CD8-positive, alpha-beta memory T cell (primary cell): ENCODE results near the gene DLG1. TPM values are rescaled to one million over a fixed set of nuclear protein-coding genes. Genes with fewer than 3 reads are reported as not detected.

ENCODE experiments used
- CTCF ChIA-PET: fragments of 350-600 bp; sonication (Branson Sonifier 250); formaldehyde crosslinking; loops from one replicate; lab custom pipeline; 2021; ENCODE audit warnings: antibody characterized with exemption; lab: Charles Lee
- POLR2A ChIA-PET: fragments of 350-600 bp; sonication (Branson Sonifier 250); formaldehyde crosslinking; loops from one replicate; lab custom pipeline; 2021; ENCODE audit warnings: antibody characterized with exemption; lab: Charles Lee
- DNase-seq, 5 donors: peaks; one replicate each; pipeline versions ENCODE4 v3.0.0 to v3.0.0-alpha.2; 2020 to 2022; ENCODE audit warnings: mixed read lengths in 1 of 5
- H3K27ac ChIP-seq: one replicate; pipeline ENCODE4 v1.7.0; 2013; ENCODE audit warnings: low read depth, mild to moderate bottlenecking, low read length, moderate library complexity
- H3K27me3 ChIP-seq: 2 replicates; pipeline ENCODE4 v1.7.0; 2013; ENCODE audit warnings: low read length, mild to moderate bottlenecking; ENCODE audit not compliant: insufficient read depth, poor library complexity, severe bottlenecking
- H3K36me3 ChIP-seq: 2 replicates; pipeline ENCODE4 v1.7.0; 2013; ENCODE audit warnings: mild to moderate bottlenecking, low read length, moderate library complexity; ENCODE audit not compliant: insufficient read depth
- H3K4me1 ChIP-seq: 2 replicates; pipeline ENCODE4 v1.7.0; 2013; ENCODE audit warnings: mild to moderate bottlenecking, low read length, moderate library complexity; ENCODE audit not compliant: insufficient read depth
- H3K4me3 ChIP-seq: 2 replicates; pipeline ENCODE4 v1.7.0; 2013; ENCODE audit warnings: mild to moderate bottlenecking, low read length
- H3K9me3 ChIP-seq: 2 replicates; pipeline ENCODE4 v1.7.0; 2013; ENCODE audit warnings: mild to moderate bottlenecking, low read length
- H3K27ac Mint-ChIP-seq, 8 donors: one replicate each; pipeline ENCODE4 v1.8.0; 2020 to 2021; ENCODE audit warnings: mixed read lengths in 8 of 8, mild to moderate bottlenecking in 6 of 8, inconsistent platforms in 3 of 8, moderate library complexity in 3 of 8
- H3K27me3 Mint-ChIP-seq, 2 donors: one replicate each; pipeline ENCODE4 v1.8.0; 2020 to 2021; ENCODE audit warnings: mixed read lengths in 2 of 2, mild to moderate bottlenecking in 1 of 2, moderate library complexity in 1 of 2
- H3K36me3 Mint-ChIP-seq, 3 donors: one replicate each; pipeline ENCODE4 v1.8.0; 2020 to 2021; ENCODE audit warnings: mixed read lengths in 3 of 3, inconsistent platforms in 1 of 3, mild to moderate bottlenecking in 1 of 3
- H3K4me1 Mint-ChIP-seq, 3 donors: one replicate each; pipeline ENCODE4 v1.8.0; 2020 to 2021; ENCODE audit warnings: mixed read lengths in 3 of 3, inconsistent platforms in 1 of 3, mild to moderate bottlenecking in 1 of 3
- H3K4me3 Mint-ChIP-seq, 7 donors: one replicate each; pipeline ENCODE4 v1.8.0; 2020 to 2021; ENCODE audit warnings: mixed read lengths in 7 of 7, mild to moderate bottlenecking in 6 of 7, moderate library complexity in 4 of 7, inconsistent platforms in 2 of 7
- H3K9me3 Mint-ChIP-seq, 5 donors: one replicate each; pipeline ENCODE4 v1.8.0; 2020 to 2022; ENCODE audit warnings: mixed read lengths in 5 of 5, mild to moderate bottlenecking in 3 of 5, moderate library complexity in 2 of 5, inconsistent platforms in 1 of 5
- polyA plus RNA-seq: library from polyadenylated mRNA; unstranded; fragments of 300-500 nt; fragmentation: Illumina TruSeq; gene quantifications from one replicate; pipeline ENCODE4 v1.2.3, GENCODE V29; 2021
- total RNA-seq, 2 experiments: library from RNA; stranded (reverse); gene quantifications; one replicate each; pipeline ENCODE4 v1.2.3, GENCODE V29; 2021

The DLG1 gene
- total and polyA plus RNA-seq, 3 experiments from 2014 or later: 30.5 to 51.2 (median 49.2) TPM

DNA sequence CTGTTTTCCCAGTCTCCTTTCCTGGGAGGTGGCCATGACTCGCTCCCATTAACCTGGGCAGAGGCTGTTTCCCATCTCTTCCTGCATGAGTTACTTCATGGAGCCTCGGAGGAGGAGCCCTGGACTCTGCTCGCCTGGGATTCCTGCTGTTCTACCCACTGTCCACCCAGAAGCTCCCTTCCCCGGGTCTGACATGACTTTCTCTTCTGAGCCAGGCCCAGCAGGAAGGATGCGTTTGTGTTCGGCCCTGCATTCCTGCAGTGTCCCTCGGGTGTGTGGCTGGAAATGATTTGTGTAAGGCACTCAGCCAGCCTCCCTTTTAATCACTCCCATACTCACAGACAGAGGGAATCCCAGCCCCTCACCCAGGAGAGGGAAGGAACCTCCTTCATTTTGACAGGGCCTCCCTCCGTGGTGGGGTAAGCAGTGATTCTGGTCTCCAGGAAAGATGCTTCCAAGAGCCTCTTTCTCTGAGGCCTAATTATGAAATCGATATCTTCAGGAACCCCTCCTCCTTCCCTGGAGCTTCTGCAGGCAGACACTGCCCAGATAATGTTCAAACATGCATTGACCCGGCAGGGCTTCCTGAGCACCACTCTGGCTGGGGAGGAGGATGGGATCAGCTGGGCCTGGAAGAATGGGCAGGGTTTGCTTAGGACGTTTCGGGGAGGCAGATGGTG lies 41.6 kb upstream of the DLG1 start:
- Mint-ChIP-seq H3K27ac (no peak overlapping the region), H3K9me3 (no peaks in the 10 kb centered on the region), H3K4me1 (no peaks in the 10 kb centered on the region), H3K4me3 (no peak overlapping the region), H3K27me3 (peaks cover 0 to 2% of the 10 kb centered on the region in 2 donors), H3K36me3 (no peaks in the 10 kb centered on the region)
- no peaks in the 10 kb centered on the region for H3K9me3 ChIP-seq
- H3K4me3 ChIP-seq: no peak overlapping the region
- POLR2A ChIA-PET: no interaction called here
- H3K4me1 ChIP-seq: no peaks in the 10 kb centered on the region
- H3K36me3 ChIP-seq: no peaks in the 10 kb centered on the region
- H3K27ac ChIP-seq: no peak overlapping the region
- no peaks in the 10 kb centered on the region for H3K27me3 ChIP-seq
- no peak for DNase-seq
- CTCF ChIA-PET: no interaction called here

DNA sequence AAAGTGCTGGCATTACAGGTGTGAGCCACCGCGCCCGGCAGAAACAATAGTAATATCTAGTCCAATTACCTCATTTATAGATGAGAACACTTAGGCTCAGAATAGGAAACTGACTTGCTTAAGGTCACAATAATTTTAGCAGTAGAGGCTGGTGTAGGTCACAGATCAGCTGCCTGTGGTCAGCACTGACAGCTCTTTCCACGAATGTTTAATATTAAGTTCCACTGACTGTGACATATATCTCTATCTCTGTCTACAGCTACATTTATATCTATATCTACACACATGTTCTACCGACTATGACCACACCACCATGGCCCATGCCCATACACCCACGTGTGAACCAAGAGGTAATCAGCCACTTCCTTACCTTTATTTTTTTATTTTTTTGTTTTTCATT lies 40.2 kb upstream of the DLG1 start:
- no peak overlapping the region for H3K27ac Mint-ChIP-seq
- no peak overlapping the region for H3K4me3 Mint-ChIP-seq
- H3K4me1 Mint-ChIP-seq: no peaks in the 10 kb centered on the region
- no peaks in the 10 kb centered on the region for H3K9me3 Mint-ChIP-seq
- no peaks in the 10 kb centered on the region for H3K4me1 ChIP-seq
- H3K27me3 ChIP-seq: no peaks in the 10 kb centered on the region
- CTCF ChIA-PET: interaction anchor here (1.4 kb wide), 1 partner anchor 171 kb away, joined by 3 read pairs; no protein-coding TSS in a partner anchor
- POLR2A ChIA-PET: no interaction called here
- peaks cover 0 to 6% of the 10 kb centered on the region in 2 donors for H3K27me3 Mint-ChIP-seq
- no peak overlapping the region for H3K4me3 ChIP-seq
- H3K9me3 ChIP-seq: no peaks in the 10 kb centered on the region
- DNase-seq: no peak
- no peaks in the 10 kb centered on the region for H3K36me3 ChIP-seq
- H3K27ac ChIP-seq: no peak overlapping the region
- no peaks in the 10 kb centered on the region for H3K36me3 Mint-ChIP-seq

DNA sequence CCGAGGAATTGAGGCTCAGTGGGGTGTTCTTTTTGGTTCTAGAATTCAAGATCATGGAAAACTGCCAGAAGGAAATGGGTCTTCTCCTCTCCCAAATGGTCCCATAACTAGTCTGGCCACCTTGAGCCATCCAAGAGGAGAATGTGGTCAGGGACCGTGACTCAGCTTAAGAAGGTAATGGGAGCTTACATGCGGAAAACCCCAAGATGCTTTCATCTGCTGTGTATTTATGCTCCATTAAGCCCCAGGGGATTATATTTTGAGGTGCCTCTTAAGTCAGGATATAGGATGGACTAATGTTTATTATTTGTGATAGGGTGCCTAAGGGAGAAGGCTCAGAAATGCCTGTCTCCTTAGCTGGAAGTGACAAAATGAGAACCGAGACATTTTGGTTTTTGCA lies 39.2 kb upstream of the DLG1 start:
- H3K4me3 ChIP-seq: no peak overlapping the region
- H3K36me3 ChIP-seq: no peaks in the 10 kb centered on the region
- no peaks in the 10 kb centered on the region for H3K36me3 Mint-ChIP-seq
- ChIA-PET CTCF (interaction anchor here (1.2 to 1.4 kb wide), 2 partner anchors 8 to 172 kb away, joined by 3 to 4 read pairs; no protein-coding TSS in a partner anchor), POLR2A (no interaction called here)
- H3K27ac ChIP-seq: no peak overlapping the region
- no peak overlapping the region for H3K27ac Mint-ChIP-seq
- no peaks in the 10 kb centered on the region for H3K4me1 ChIP-seq
- no peaks in the 10 kb centered on the region for H3K27me3 ChIP-seq
- H3K4me3 Mint-ChIP-seq: no peak overlapping the region
- H3K4me1 Mint-ChIP-seq: no peaks in the 10 kb centered on the region
- no peaks in the 10 kb centered on the region for H3K9me3 ChIP-seq
- H3K9me3 Mint-ChIP-seq: no peaks in the 10 kb centered on the region
- H3K27me3 Mint-ChIP-seq: peaks cover 0 to 6% of the 10 kb centered on the region in 2 donors
- no peak for DNase-seq

DNA sequence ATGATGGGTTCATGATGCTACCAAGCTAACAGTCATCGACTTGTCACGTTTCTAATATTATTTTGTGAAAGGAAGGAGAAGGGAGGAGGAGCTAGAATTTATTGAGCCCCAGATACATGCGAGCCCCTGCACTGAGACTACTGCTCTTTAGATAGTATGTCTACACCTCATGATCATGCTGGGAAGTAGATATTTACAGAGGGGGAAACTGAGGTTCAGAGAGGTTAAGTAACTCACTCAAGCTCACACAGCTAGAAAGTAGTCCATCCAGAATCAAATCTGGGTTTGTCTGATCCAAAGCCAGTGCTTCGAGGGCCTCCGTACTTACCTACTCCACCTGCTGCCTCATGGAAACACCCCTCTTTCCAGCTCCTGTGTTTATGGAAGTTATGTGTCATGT lies 38.8 kb upstream of the DLG1 start:
- H3K27ac ChIP-seq: no peak overlapping the region
- no peaks in the 10 kb centered on the region for H3K27me3 ChIP-seq
- no peaks in the 10 kb centered on the region for H3K4me1 ChIP-seq
- no peaks in the 10 kb centered on the region for H3K36me3 Mint-ChIP-seq
- CTCF ChIA-PET: interaction anchor here (1.2 kb wide), 1 partner anchor 9 kb away, joined by 4 read pairs; no protein-coding TSS in a partner anchor
- H3K4me1 Mint-ChIP-seq: no peaks in the 10 kb centered on the region
- no peaks in the 10 kb centered on the region for H3K9me3 Mint-ChIP-seq
- POLR2A ChIA-PET: no interaction called here
- no peak overlapping the region for H3K27ac Mint-ChIP-seq
- peaks cover 3 to 6% of the 10 kb centered on the region in 2 donors for H3K27me3 Mint-ChIP-seq
- H3K9me3 ChIP-seq: no peaks in the 10 kb centered on the region
- H3K4me3 ChIP-seq: no peak overlapping the region
- no peak for DNase-seq
- no peak overlapping the region for H3K4me3 Mint-ChIP-seq
- H3K36me3 ChIP-seq: no peaks in the 10 kb centered on the region

DNA sequence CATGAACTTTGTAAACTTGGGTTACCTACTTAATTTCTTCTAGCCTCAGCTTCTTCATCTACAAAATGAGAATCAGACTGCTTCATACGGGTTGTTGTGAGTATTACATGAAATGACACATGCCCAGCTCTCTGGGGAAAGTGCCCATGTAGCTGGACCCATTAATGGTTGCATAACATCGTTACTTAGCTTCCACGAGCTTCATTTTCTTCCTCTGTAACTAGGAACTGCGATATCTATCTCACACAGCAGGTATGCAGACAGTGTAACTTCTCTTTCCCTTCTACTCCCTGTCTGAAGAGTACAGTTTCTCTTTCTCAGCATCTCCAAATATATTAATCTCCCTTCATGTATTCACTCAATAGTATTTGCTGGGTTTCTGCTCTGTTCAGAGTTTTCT lies 37.9 kb upstream of the DLG1 start:
- Histone ChIP-seq H3K27me3 (no peaks in the 10 kb centered on the region), H3K4me3 (no peak overlapping the region), H3K36me3 (no peaks in the 10 kb centered on the region), H3K4me1 (no peaks in the 10 kb centered on the region), H3K27ac (no peak overlapping the region), H3K9me3 (no peaks in the 10 kb centered on the region)
- POLR2A ChIA-PET: no interaction called here
- Mint-ChIP-seq H3K4me3 (no peak overlapping the region), H3K4me1 (no peaks in the 10 kb centered on the region), H3K36me3 (no peaks in the 10 kb centered on the region), H3K27ac (no peak overlapping the region), H3K27me3 (peaks cover 7 to 9% of the 10 kb centered on the region in 2 donors), H3K9me3 (no peaks in the 10 kb centered on the region)
- CTCF ChIA-PET: interaction anchor here (1.2 kb wide), 1 partner anchor 10 kb away, joined by 4 read pairs; no protein-coding TSS in a partner anchor
- DNase-seq: no peak

DNA sequence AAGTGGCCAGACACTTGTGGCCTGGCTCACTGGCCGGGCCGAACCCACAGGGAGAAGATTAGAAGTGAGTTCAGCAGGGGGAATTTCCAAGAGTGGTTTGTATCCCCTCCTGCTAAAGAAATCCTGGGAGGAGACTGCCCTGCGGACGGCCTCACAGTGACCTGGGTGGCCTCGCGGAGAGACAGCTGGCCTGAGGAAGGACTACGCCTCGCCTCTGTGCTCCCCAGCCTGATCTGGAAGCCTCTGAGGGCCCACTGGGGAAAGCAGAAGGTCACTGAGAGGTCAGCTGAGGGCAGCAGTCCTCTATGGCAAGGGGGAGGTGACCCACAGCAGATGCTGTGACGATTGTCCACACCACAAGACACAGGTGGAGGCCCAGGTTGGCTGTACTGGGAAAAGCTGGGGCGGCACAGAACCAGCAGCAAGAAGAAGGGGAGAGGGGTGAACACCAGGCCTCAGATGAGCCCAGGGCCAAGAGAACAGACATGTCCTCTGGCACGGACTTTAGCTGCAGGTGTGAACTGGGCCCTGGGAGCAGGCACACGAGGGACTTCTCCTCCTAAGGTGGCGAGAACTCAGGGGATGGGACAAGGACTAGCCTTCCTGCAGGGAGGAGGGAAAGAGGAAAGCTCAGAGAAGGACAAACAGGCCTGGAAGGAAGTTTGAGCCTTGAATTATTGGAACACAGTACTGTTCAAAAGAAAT lies 37.2 kb upstream of the DLG1 start:
- POLR2A ChIA-PET: no interaction called here
- H3K4me1 Mint-ChIP-seq: no peaks in the 10 kb centered on the region

DNA sequence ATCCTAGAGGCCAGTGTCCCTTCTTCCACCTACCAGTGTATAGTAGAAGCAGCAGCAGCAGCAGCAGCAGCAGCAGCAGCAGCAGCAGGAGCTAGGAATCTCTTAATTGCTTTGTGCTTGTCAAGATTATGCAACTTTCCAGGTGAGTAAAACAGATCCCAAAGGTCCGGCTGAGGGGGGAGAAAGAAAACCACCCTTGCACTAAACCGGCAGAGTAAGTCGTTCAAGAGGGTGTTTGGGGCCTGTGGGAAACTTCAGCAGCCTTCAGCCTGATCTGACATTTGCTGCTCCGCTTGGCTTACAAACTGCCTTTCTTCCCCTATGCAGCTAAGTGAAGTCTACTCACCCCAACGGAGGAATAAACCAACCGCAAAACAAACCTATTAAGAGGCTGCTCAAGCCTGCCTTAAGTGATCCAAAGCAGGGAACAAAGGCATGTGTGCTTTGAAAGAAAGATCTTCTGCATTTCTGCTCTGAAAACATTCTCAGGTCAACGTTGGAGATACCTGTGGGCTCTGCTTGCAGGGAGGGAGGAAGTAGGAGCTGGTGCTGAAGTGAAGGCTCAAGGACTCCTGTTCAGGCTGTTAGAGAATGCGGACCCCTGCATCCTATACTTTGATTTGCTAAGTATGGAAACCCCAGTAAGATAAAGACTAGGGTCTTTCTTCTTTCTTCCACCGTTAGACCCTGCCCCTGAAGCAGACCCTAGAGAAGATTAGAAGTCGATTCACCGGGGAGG lies 35.7 kb upstream of the DLG1 start:
- no peaks in the 10 kb centered on the region for H3K9me3 ChIP-seq
- no peak overlapping the region for H3K4me3 ChIP-seq
- CTCF ChIA-PET: interaction anchor here (1.3 kb wide), 1 partner anchor 77 kb away, joined by 4 read pairs; no protein-coding TSS in a partner anchor
- H3K27me3 ChIP-seq: no peaks in the 10 kb centered on the region
- peaks cover 7 to 12% of the 10 kb centered on the region in 2 donors for H3K27me3 Mint-ChIP-seq
- no peaks in the 10 kb centered on the region for H3K9me3 Mint-ChIP-seq
- H3K36me3 Mint-ChIP-seq: no peaks in the 10 kb centered on the region
- POLR2A ChIA-PET: no interaction called here
- H3K27ac ChIP-seq: no peak overlapping the region
- DNase-seq: no peak
- no peaks in the 10 kb centered on the region for H3K4me1 ChIP-seq
- no peak overlapping the region for H3K27ac Mint-ChIP-seq
- no peak overlapping the region for H3K4me3 Mint-ChIP-seq
- H3K36me3 ChIP-seq: no peaks in the 10 kb centered on the region
- no peaks in the 10 kb centered on the region for H3K4me1 Mint-ChIP-seq

More for the DNA sequence above, 37.2 kb upstream of the DLG1 start:
- CTCF ChIA-PET: no interaction called here
- no peaks in the 10 kb centered on the region for H3K27me3 ChIP-seq
- H3K9me3 ChIP-seq: no peaks in the 10 kb centered on the region
- H3K27ac ChIP-seq: no peak overlapping the region
- DNase-seq: no peak
- H3K4me1 ChIP-seq: no peaks in the 10 kb centered on the region
- no peak overlapping the region for H3K4me3 Mint-ChIP-seq
- no peaks in the 10 kb centered on the region for H3K36me3 Mint-ChIP-seq
- no peak overlapping the region for H3K4me3 ChIP-seq
- H3K9me3 Mint-ChIP-seq: no peaks in the 10 kb centered on the region
- H3K36me3 ChIP-seq: no peaks in the 10 kb centered on the region
- H3K27me3 Mint-ChIP-seq: peaks cover 7 to 12% of the 10 kb centered on the region in 2 donors
- H3K27ac Mint-ChIP-seq: peak overlapping the region in 2 of 8 donors; percentile 41 to 54

DNA sequence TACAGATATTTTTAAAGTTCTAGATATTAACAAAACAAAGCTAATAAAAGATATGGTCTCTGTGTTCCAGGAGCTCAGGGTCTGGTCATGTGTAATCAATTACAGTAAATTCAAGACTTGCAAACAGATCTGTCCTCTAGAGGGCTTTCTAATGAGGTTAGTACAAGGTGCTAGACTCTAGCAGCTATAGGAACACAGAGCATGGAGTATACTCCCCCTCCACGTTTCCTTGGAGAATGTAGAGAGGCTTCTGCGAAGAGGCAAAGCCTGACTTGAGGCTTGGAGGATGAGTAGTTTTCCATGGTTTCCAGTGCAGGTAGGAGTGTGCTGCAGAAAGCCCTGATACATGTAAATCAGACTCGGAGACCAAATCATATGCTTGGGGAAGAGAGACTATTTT lies 32.7 kb upstream of the DLG1 start:
- Mint-ChIP-seq H3K27ac (no peak overlapping the region), H3K4me1 (peaks cover 0 to 5% (median 5%) of the 10 kb centered on the region in 3 donors), H3K9me3 (no peaks in the 10 kb centered on the region), H3K36me3 (no peaks in the 10 kb centered on the region), H3K27me3 (peaks cover 7 to 21% of the 10 kb centered on the region in 2 donors), H3K4me3 (no peak overlapping the region)
- ChIA-PET POLR2A (no interaction called here), CTCF (no interaction called here)
- no peak overlapping the region for H3K4me3 ChIP-seq
- no peaks in the 10 kb centered on the region for H3K9me3 ChIP-seq
- no peaks in the 10 kb centered on the region for H3K36me3 ChIP-seq
- no peak for DNase-seq
- H3K27ac ChIP-seq: no peak overlapping the region
- H3K27me3 ChIP-seq: peaks cover 4% of the 10 kb centered on the region
- H3K4me1 ChIP-seq: no peaks in the 10 kb centered on the region
